GM19452 (cell line): ENCODE measurements around the gene MOV10L1.

Experiments
- ATAC-seq: cut with Tn5 transposase; IDR thresholded peaks from one replicate; pipeline ENCODE4 v1.9.1; 2021; ENCODE audit not compliant: unreplicated experiment

Gene MOV10L1

DNA sequence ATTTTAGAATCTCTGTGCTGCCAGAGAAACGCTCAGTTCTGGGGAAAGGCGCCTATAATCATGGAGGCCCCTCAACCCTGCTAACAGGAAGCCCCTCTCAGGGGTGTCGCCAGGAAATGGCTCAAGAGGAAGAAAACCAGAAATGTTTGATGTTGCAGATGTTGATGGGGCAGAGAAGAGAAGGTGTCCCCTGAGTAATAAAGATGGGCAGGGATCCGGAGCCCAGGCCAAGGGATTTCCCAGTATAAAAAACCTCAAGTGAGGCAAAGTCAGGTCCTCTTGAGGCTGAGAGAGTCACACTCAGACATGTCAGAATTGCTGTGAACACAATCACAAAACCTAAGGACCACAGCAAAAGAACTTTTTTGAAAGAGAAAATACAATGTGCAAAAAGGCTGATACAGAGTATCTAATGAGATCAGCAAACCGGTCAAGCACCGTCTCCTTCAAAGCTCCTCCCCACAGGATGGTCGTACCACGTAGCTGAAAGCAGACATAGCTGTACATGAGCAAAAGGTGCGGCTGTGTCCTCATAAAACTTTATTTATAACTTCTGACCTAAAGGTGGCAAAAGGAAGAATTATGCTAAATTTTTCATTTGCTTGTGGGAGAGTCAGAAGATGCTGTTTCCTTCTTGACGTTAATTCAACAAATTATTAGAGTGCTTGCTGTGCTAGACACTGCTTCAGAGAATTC is 12.2 kb downstream of the MOV10L1 start:
- no peak for ATAC-seq

DNA sequence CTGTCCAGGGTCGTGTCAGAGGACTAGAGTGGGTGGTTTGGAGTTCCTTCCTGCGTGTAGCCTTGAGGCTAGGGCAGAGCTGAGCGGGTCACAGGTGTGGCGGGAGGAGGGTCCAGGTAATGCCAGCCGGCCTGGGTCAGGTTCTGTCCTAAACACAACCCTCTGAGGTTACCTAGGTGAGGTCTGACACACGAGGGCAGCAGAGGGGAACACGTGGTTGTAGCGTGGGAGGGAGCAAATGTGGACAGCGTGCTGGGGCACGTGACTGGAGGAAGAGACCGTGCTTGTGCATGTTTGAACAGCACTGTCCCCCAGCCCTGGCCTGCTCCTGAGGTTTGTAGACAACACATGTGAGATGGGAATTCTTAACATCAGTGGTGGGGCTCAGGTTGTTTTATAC is 13.1 kb downstream of the MOV10L1 start:
- ATAC-seq = no peak

DNA sequence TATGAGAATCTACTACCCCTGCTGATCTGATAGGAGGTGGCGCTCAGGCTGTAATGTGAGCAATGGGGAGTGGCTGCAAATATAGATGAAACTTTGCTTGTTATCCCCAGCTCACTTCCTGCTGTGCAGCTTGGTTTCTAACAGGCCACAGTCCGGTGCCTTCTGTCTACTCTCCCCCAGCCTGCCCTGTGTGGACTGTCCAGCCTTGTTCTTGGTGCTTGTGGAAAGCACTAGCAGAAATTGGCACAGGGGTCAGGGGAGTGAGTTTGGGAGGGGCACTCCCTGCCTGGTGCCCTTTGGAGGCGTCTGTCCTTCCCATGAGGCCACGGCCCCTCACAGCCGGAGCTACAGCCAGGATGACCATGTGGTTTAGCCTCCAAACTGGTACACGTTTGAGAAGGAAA is 14.3 kb downstream of the MOV10L1 start:
- ATAC-seq = no peak

DNA sequence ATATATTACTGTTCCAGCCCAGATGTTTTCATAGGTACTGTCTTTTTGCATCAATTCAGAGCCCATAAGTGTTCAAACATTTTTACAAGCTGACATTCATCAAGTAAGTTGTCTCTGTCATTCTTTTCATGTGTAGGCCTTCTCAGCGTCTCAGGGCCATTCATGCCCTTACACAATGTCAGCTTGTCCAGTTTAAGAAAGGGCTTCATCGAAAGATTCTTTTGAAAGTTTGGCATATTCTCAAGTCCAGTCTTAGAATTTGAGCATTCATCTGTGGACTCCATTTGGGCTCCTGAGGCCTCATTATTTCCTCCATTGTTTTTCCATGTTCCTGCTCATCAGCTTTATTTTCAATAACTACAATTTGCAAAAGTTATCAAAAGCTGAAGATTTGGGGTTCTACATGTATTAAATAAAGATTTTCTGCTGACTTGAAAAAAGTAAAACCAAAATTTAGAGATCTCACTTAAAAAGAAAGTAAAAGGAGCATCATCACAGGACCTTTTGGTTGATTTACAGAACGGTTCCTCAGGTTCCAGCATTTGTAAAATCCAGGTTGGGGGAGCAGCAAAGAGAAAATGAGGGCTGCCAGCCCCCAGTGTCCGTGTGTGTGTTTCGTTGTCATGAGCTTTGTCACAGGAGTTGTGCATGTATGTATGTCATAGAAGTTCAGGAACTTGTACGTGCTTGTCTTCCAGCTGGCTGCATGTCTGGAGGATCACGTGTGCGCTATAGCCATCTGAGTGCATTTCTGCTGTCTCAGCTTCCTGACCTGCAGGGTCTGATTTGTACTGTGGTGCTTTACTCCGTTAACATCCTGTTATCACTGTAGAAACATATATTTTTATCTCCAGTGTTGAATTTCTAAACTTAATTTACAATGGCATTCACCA is 15.6 kb downstream of the MOV10L1 start:
- ATAC-seq = no peak

DNA sequence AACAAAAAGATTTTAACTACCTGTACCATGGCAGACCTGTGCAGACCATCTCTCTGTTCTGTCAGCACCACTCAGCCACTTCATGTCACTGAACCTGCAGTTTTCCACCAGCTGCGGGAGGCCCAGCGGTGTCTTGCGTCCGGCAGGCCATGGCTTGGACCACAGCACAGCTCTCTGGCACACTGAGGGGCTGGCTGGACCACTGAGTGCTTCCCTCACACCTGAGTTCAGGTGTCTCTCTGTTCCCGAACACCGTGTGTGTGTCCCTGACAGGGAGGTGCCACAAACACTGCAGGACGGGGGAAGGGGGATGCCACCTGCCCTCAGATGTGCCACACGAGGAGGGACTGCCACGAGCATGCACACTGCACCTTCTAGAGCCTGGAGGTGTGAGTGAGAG is 17.7 kb downstream of the MOV10L1 start:
- ATAC-seq = no peak

DNA sequence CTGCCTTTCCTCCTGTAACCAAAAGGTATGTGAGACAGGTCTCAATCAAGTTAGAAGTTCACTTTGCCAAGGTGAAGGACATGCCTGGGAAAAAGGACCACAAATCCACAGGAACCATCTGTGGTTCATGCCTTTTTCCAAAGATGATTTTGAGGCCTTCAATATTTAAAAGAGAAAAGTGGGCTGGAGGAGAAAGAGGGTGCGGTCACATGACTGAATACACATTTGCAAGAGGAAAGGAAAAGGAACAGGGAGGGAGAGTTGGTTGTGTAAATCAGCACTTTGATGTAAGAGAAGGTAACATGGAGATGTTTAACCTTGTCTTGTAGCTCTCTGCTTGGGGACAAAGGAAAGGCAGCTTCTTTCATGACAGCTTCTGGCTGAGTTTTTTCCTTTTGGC is 21.2 kb downstream of the MOV10L1 start:
- ATAC-seq = no peak

DNA sequence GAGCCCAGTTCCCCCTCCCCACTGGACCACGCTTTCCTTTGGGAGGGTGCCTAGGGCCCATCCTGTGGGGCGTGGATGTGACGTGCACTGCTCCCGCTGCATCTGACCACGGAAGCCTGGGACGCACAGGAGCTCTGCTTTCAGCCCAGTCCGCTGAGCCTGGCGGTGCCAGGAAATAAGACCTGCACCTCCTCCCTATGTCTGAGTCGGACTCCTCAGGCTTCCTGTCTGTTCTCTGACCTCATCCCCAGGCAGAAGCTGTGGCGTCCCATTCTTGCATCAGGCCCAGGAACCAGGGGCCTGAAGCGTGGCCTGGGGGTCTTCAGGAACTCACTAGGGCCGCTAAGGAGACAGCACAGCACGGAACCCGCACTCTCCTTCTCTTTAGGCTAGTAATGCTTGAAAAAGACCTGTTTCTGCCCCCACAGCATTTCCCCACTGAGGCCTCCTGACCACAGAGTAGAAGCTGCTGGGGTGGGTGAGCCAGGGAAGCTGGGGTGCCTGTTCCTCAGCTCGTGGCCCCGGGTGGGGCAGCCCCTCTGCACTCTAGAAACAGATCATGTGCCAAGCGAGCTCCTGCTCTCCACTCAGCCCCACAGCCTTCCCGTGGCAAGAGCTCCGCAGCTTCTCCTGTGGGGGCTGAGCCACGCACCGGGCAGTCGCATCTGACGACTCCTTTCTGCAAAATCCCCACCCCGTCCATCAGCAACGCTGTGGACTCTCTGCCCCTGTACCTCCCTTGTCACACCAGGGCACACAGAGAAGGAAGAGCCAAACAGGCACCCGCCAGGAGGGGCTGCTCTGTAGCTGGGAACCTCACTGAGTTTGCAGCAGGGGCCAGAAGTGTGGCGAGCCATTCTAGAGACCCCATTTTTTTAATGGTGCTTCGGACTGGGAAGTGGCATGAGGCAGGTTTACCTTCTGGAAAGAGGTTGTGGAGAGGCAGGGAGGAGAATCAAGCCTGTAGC is 22.6 kb downstream of the MOV10L1 start:
- ATAC-seq = no peak

DNA sequence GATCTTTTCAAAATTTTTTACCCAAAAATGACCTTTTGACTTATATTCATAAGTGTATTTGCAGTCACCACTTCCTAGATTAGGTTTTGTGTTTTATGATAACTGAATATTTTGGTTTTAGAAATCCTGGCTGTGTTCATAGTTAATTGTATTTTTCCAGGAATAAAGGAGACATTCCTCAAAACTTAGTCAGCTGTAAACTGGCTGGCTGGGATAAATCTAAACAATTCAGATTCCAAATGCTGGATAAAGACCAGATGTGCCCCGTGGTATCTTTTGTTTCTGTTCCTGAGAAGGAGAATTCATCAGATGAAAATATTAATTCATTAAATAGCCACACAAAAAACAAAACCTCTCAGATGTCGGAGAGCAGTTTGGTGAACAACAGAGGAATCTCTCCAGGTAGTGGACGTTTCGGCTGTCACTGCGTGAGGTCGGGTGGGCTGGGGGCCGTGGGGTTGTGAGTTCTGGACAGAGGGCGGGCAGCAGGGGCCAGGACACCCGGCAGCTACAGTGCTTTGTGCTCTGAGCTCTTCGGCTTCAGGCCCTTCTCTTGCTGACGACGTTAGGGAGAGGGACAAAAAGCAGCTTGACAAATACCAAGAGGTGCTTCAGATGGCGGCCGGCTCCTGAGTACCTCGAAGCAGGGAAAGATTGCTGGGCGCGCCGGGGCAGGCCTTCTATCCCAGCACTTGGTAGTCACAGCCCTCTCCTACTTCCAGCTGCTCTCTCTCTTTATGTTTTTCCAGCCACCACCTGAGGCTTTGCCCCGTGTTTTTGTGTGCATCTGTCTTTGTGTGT is 24.6 kb downstream of the MOV10L1 start:
- no peak for ATAC-seq

DNA sequence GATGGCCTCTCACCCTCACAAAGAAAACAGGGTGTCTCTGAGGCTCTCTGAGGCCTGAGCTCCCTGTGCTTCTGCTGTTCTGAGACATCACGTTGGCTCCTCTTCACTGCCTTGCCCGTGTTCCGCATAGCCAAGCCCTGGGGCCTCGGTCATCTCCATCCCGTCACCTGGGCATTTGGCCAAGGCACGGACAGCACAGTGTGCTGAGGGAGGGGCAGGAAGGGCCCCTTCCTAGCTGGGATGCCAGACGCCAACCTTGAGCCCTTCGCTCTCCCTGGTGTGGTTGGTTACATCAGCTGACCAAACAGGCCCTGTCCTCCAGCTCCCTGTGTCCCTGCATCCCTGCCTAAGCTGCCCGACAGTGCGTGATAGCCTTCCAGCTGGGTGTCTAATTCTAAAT is 25.9 kb downstream of the MOV10L1 start:
- no peak for ATAC-seq

DNA sequence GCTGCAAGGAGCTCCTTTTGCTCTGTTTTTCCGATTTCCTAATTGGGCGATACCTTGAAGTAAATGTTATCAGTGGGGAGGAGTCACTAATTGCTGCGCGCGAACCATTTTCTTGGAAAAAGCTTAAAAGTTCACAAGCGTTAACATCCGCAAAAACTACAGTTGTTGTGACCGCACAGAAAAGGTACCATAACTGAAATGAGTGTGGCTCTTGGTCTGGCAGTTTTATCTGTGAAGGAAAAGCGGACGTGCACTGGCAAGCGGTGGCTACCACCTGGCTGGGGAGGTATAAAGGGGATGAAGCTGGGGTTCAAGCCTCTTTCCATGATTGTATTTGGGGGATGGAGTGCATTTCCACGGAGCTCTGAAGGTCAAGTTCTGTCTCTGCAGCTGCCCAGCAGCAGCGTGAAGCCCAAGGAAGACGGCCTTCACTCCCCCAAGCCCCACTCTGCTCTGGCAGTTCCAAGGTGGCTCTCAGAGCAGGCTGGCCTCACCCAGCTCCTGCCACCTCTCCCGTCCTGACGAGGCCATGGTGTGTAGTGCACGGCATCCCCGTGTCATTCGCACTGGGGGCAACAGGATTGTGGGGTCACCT is 27.5 kb downstream of the MOV10L1 start:
- ATAC-seq = no peak

DNA sequence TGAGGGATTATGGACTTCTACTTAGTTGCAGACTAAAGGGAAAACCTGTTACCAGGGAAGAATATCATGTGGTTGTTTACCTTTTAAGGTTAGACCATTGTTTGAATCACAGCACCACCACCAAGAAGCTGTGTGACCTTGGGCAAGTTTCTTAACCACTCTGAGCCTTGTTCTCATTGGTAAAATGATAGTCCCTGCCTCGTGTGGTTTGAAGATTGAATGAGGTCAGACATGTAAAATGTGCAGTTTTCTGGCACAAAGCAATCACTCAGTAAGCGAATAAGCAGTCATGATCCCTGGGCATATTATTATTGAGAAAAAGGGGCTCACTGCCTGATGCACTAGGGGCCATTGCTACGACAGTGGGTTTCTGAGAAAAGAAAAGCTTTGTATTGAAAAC is 28.3 kb downstream of the MOV10L1 start:
- ATAC-seq = no peak

DNA sequence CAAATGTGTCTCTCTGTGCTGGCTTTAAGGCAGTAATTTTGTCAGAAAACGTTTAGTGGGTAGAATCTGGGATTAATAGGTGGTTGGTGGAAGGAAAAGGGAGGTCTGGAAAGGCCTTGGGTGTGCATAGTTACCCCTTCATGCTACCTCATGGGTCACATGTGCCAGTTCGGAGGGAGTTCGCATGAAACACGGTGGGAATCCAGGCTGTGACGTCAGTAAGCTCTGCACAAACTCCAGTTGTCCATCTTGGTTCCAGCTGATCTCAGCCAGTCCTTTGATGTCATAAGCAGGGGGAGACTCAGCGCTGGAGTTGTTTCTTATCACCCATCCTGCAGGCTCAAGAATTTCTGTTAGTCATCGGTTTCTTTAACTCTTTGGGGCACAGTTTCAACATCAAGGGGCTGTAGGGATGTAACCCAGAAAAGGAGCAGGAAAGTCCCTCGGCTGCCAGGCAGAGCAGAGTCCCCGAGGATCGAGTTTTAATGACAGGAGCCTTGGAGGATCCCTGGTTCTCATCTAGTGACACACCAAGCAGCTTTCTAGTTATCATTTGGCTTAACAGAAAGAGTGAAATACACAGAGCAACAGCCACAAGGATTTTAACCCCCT is 28.9 kb downstream of the MOV10L1 start:
- ATAC-seq = no peak

DNA sequence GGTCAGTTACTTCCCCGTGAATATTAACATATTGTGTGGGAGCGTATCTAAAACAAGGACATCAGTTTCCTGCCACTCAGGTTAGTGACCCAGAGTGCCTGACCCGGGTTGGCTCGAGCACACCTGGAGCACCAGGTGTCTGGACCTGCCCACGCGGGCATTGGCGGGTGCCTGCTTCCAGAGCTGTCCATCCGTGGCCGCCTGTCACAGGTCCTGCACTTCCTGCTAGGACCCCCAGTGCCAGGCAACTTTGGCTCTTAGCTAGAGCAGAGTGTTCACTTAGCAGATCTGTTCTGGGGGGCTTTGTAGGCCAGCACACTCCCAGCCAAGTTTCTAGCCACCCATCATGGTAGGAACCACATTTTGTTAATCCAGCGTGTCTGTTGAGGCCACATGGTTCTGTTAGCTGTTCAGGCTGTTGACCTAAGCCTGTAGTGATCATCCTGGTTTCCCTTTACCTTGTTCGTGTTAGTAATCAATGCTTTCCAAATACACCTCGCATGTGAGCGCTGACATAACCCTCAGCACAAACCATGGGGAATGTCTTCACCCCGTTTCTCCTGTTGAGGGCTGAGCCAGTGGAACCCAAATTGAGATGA is 29.5 kb downstream of the MOV10L1 start:
- no peak for ATAC-seq

DNA sequence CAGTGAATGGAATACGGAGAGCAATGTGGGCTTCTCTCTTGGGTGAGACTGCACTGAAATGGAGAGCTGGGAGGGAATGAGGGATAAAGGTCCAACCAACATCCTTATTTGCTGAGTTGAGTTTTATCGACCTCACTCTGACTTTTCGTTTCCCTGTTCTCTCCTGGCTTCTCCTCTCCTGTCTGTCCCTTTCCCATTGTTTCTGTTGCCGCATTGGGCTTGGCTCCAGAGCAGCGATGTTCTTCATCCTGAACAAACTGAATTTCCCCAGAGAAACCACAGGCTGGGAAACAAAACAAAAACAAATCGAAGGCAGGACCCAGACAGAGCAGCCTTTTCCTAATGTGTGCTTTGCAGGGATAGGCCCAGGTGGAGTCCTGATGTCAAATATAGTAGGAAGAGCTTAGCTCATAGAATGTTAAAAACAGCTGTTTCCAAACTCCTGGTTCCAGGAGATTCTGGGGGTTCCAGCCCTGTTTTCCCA is 30.0 kb downstream of the MOV10L1 start:
- no peak for ATAC-seq

DNA sequence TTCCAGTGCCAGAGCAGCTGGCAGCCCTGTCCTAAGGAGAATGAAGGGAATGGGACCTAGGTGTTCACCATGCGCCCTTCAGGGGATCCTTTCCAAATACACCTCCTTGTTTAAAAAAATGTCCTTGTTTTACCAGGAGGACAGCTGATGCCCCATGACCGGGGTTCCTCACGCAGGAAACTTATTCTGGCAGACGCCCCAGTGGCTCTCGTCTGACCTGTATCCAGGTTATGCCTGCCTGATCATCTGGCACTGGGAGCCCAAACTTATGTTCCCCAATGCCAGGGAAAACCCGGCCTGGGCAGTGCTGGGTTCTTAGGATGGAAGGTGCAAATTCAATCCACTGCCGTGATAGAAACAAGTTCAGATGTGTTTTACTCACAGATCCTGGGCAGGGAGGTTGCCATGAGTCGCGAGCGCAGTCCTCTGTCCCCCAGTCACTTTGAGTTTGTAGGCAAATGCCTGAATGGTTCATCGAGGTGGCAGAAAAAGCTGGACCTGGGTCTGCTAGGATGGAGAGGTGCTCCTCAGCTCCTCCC is 31.5 kb downstream of the MOV10L1 start:
- no peak for ATAC-seq

DNA sequence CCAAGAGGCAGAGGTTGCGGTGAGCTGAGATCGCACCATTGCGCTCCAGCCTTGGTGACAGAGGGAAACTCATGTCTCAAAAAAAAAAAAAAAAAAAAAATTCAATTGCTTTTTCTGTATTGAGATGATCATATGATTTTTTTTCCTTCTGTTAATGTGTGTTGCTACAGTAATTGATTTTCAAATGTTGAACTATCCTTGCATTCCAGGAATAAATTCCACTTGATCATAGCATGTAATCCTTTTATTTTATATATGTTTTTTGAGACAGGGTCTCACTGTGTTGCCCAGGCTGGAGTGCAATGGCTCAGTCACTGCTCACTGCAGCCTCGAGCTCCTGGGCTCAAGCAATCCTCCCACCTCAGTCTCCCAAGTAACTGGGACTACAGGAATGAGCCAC is 33.3 kb downstream of the MOV10L1 start:
- ATAC-seq = no peak

DNA sequence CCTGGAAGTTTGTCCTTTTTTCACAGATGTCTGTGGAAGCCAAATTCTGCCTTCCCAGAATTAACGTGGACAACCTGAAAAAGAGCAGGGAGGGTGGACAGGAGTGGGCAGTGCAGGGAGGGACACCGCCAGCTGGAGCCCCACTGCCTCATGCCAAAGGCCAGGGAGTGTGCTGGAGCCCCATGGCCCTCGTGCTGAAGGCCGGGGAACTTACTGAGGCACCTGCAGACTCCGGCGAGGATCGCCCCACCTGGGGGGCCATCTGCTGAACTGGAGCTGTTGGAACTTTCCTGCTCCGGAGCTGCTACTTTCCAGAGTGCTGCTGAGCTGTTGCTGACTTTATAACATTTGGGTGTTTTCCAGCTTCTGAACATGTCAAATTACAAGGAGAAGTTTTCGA is 35.2 kb downstream of the MOV10L1 start:
- ATAC-seq = no peak

DNA sequence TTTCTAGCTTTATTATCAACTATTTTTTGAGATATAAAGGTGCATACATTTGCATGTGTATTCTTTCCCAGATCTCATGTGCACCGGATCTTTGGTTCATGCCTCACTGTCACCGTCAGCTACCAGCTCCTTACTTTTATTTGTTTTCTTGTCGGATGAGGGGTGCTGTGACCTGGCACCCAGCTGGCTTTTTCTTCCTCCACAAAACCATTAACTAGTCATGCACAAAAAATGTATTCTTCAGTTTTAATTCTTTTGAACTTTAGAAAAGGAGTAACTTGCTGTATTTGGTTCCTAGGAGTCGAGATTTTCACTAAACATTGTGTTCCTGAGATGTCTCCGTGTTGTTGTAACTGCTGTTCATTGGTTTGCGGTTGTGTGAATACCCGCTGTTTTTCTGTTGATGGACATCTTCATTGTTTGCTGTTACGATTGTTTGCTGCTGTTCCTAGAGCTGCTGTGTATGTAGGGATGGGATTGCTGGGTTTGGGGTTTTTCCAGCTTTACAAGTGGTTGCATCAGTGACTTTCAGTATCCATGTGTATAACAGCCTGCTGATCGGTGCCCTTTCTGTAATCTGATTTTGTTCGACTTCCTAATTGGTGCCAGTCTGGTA is 39.4 kb downstream of the MOV10L1 start:
- no peak for ATAC-seq
